Endothelial cell of umbilical vein (primary cell): Measurements from ENCODE around the gene NF2. TPM values are rescaled to one million over a fixed set of nuclear protein-coding genes. Genes with fewer than 3 reads are reported as not detected.

Source experiments
- BruUV-seq: library from RNA; stranded (reverse); fragments of 400-500 nt; replicated peaks from 2 replicates; lab custom pipeline; 2021; lab: Mats Ljungman, UMichigan
- CTCF ChIA-PET: fragments of 300-600, 350-600 bp; sonication (Branson Sonifier 250); formaldehyde crosslinking; loops from one replicate; lab custom pipeline; 2021; ENCODE audit warnings: antibody characterized with exemption, inconsistent platforms; lab: Charles Lee
- POLR2A ChIA-PET: fragments of 300-600, 350-600 bp; sonication (Branson Sonifier 250); formaldehyde crosslinking; loops from one replicate; lab custom pipeline; 2021; ENCODE audit warnings: antibody characterized with exemption, inconsistent platforms; lab: Charles Lee
- DNase-seq: peaks from one replicate; pipeline ENCODE4 v3.0.0-alpha.2; 2011; ENCODE audit warnings: low read depth, low spot score
- FAIRE-seq: peaks from 2 replicates; lab custom pipeline; 2011; peaks lifted over from hg19 to GRCh38; lab: Jason Lieb, UNC
- H2AFZ ChIP-seq: 2 replicates; pipeline ENCODE4 v1.6.0; 2012; ENCODE audit warnings: low read depth, low read length, control low read depth, inconsistent platforms
- H3K27ac ChIP-seq: 2 replicates; pipeline ENCODE4 v1.5.1; 2011; ENCODE audit warnings: low read depth, mild to moderate bottlenecking, control low read depth, low read length, moderate library complexity; ENCODE audit not compliant: insufficient read depth
- H3K27me3 ChIP-seq, 2 experiments: 2 replicates each; pipeline versions ENCODE4 v1.6.0 to v1.6.1; 2011; ENCODE audit warnings: low read length in 2 of 2, mixed read lengths in 1 of 2; ENCODE audit not compliant: control insufficient read depth in 2 of 2, insufficient read depth in 2 of 2
- H3K36me3 ChIP-seq, 2 experiments: 2 replicates in 1 of 2; 3 replicates in 1 of 2; pipeline ENCODE4 v1.5.1; 2011; ENCODE audit warnings: low read length in 2 of 2, mild to moderate bottlenecking in 1 of 2, moderate library complexity in 1 of 2; ENCODE audit not compliant: control insufficient read depth in 2 of 2, insufficient read depth in 2 of 2; ENCODE audit errors: extremely low read depth in 1 of 2
- H3K4me1 ChIP-seq: 3 replicates; pipeline ENCODE4 v1.5.1; 2011; ENCODE audit warnings: mild to moderate bottlenecking, low read length; ENCODE audit not compliant: control insufficient read depth, insufficient read depth; ENCODE audit errors: extremely low read depth
- H3K4me2 ChIP-seq: 2 replicates; pipeline ENCODE4 v1.6.1; 2011; ENCODE audit warnings: low read length, control low read depth, mixed read lengths; ENCODE audit not compliant: insufficient read depth
- H3K4me3 ChIP-seq, 3 experiments: fragments of 200-600 bp in 1 of 3; sonication (generic), shearing (Covaris generic) in 1 of 3; replicated peaks in 1 of 3; 2 replicates each; pipeline ENCODE4 v1.5.1; 2011 to 2016; ENCODE audit warnings: control low read depth in 3 of 3, low read length in 3 of 3, mild to moderate bottlenecking in 2 of 3, inconsistent platforms in 1 of 3, low read depth in 1 of 3, moderate library complexity in 1 of 3; ENCODE audit not compliant: insufficient read depth in 1 of 3
- H3K79me2 ChIP-seq: 2 replicates; pipeline ENCODE4 v1.6.0; 2012; ENCODE audit warnings: low read length, inconsistent platforms; ENCODE audit not compliant: control insufficient read depth, insufficient read depth
- H3K9ac ChIP-seq: replicated peaks from 2 replicates; pipeline ENCODE3; 2011; ENCODE audit warnings: low read length, control low read depth; ENCODE audit not compliant: insufficient read depth; ENCODE audit errors: extremely low read depth
- H3K9me1 ChIP-seq: replicated peaks from 3 replicates; pipeline ENCODE4 v1.6.0; 2011; ENCODE audit warnings: mild to moderate bottlenecking, low read length; ENCODE audit not compliant: control insufficient read depth, insufficient read depth; ENCODE audit errors: extremely low read depth
- H3K9me3 ChIP-seq: replicated peaks from 2 replicates; pipeline ENCODE4 v1.5.1; 2012; ENCODE audit warnings: low read length, inconsistent platforms; ENCODE audit not compliant: control insufficient read depth, insufficient read depth
- H4K20me1 ChIP-seq: replicated peaks from 2 replicates; pipeline ENCODE3; 2011; ENCODE audit warnings: mild to moderate bottlenecking, low read length; ENCODE audit not compliant: control insufficient read depth, insufficient read depth; ENCODE audit errors: extremely low read depth
- FOS ChIP-seq: IDR thresholded peaks from 2 replicates; pipeline ENCODE4 v1.6.1; 2011; ENCODE audit warnings: mild to moderate bottlenecking, low read length, moderate library complexity, borderline replicate concordance; ENCODE audit not compliant: insufficient read depth
- MYC ChIP-seq: IDR thresholded peaks from one replicate; pipeline ENCODE4 v1.6.1; 2011; ENCODE audit warnings: mild to moderate bottlenecking, low read depth, low read length
- dilution Hi-C: fragments of 300-500 bp; cut with MboI; formaldehyde crosslinking; loops from one replicate; pipeline ENCODE4 v1.15.0; 2019; ENCODE audit warnings: low sequenced_read_pairs; ENCODE audit not compliant: extremely low pct_ligation_motif_present
- intact Hi-C: fragments of 100-400 bp; cut with micrococcal nuclease; formaldehyde crosslinking; loops from one replicate; pipeline ENCODE4 v1.10.0; 2022
- polyA plus RNA-seq, 4 experiments: library from polyadenylated mRNA; depleted of rRNA in 3 of 4; stranded (reverse) in 3 of 4; unstranded in 1 of 4; fragments of >200 nt; gene quantifications; 2 replicates each; pipeline versions ENCODE4 v1.2.1 to v1.2.3, GENCODE V29; 2011 to 2012; ENCODE audit warnings: missing spikeins in 1 of 4
- total RNA-seq: library from RNA; stranded (reverse); gene quantifications from 2 replicates; pipeline ENCODE4 v1.2.3, GENCODE V29; 2021
- TF ChIP-seq, protein P1 (sequence below), 2 donors: IDR thresholded peaks; 1 replicate in 1 of 2; 2 replicates in 1 of 2; pipeline ENCODE4 v1.5.1; 2011; ENCODE audit warnings: low read length in 2 of 2, mild to moderate bottlenecking in 2 of 2, moderate library complexity in 2 of 2, control low read depth in 1 of 2, inconsistent platforms in 1 of 2, low read depth in 1 of 2; ENCODE audit not compliant: insufficient read depth in 1 of 2; ENCODE audit errors: extremely low read depth in 1 of 2

Gene NF2
- total and polyA plus RNA-seq, 2 donors (not counting 3 experiments of a cell fraction or from before 2014, with no cell fraction given) = 27.8 to 115 TPM

DNA sequence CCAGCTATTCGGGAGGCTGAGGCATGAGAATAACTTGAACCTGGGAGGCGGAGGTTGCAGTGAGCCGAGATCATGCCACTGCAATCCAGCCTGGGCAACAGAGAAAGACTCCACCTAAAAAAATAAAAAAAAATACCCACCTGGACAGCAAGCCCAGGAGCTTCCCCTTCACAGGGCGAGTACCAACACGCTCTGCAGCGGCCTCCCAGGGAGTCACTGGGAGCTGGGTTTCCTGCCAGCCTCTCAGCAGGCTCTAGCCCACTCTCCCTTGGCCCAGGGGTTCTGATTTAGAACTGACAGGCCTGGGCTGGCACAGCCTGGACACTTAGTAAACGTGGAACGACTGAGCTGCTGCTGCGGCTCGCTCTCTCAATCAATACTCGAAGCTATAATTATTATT is 114.4 kb downstream of the NF2 start:
- no peaks in the 10 kb centered on the region for H3K36me3 ChIP-seq
- H2AFZ ChIP-seq = no peak overlapping the region
- H3K9ac ChIP-seq = no peak overlapping the region
- no peak overlapping the region for H3K27ac ChIP-seq
- ChIA-PET POLR2A (no interaction called here), CTCF (interaction anchor here (1.1 to 2.0 kb wide), 6 partner anchors 9 to 371 kb away, joined by 3 to 10 read pairs (median 4); no protein-coding TSS in a partner anchor)
- no peak overlapping the region for H3K4me2 ChIP-seq
- dilution Hi-C loops (no loop called here), intact Hi-C loops (loop anchor here (10.0 kb wide), 1 partner anchor 243 kb away; no protein-coding TSS in a partner anchor)
- no peak overlapping the region for H3K4me3 ChIP-seq
- no peaks in the 10 kb centered on the region for H3K9me1 ChIP-seq
- no peaks in the 10 kb centered on the region for H3K79me2 ChIP-seq
- FAIRE-seq (no peak), DNase-seq (no peak)
- no peaks in the 10 kb centered on the region for H3K9me3 ChIP-seq
- TF ChIP-seq MYC = no peak
- no peak for TF ChIP-seq FOS
- TF ChIP-seq, protein P1, sequence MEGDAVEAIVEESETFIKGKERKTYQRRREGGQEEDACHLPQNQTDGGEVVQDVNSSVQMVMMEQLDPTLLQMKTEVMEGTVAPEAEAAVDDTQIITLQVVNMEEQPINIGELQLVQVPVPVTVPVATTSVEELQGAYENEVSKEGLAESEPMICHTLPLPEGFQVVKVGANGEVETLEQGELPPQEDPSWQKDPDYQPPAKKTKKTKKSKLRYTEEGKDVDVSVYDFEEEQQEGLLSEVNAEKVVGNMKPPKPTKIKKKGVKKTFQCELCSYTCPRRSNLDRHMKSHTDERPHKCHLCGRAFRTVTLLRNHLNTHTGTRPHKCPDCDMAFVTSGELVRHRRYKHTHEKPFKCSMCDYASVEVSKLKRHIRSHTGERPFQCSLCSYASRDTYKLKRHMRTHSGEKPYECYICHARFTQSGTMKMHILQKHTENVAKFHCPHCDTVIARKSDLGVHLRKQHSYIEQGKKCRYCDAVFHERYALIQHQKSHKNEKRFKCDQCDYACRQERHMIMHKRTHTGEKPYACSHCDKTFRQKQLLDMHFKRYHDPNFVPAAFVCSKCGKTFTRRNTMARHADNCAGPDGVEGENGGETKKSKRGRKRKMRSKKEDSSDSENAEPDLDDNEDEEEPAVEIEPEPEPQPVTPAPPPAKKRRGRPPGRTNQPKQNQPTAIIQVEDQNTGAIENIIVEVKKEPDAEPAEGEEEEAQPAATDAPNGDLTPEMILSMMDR (IDR thresholded peaks at IDR 0.05; ENCODE audit: extremely low read depth in 1 of 2, insufficient read depth in 1 of 2, low read depth in 1 of 2, low read length in 2 of 2) = no peak
- H4K20me1 ChIP-seq = no peaks in the 10 kb centered on the region
- no peaks in the 10 kb centered on the region for H3K4me1 ChIP-seq
- BruUV-seq = no TSS peak
- peaks cover 15 to 19% of the 10 kb centered on the region in 2 experiments for H3K27me3 ChIP-seq
